ENCODE results near the gene CDRT15.
"Not testable (repeated sequence)": the region's sequence is repeated elsewhere in the genome, so short reads cannot be mapped to it uniquely, and the experiment has no call there.

CDRT15 gene

GRCh38 chr17:14196377-14196997 is 40.2 kb downstream of the CDRT15 start:
- TF ChIP-seq, protein P1, sequence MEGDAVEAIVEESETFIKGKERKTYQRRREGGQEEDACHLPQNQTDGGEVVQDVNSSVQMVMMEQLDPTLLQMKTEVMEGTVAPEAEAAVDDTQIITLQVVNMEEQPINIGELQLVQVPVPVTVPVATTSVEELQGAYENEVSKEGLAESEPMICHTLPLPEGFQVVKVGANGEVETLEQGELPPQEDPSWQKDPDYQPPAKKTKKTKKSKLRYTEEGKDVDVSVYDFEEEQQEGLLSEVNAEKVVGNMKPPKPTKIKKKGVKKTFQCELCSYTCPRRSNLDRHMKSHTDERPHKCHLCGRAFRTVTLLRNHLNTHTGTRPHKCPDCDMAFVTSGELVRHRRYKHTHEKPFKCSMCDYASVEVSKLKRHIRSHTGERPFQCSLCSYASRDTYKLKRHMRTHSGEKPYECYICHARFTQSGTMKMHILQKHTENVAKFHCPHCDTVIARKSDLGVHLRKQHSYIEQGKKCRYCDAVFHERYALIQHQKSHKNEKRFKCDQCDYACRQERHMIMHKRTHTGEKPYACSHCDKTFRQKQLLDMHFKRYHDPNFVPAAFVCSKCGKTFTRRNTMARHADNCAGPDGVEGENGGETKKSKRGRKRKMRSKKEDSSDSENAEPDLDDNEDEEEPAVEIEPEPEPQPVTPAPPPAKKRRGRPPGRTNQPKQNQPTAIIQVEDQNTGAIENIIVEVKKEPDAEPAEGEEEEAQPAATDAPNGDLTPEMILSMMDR (IDR thresholded peaks at IDR 0.05; ENCODE audit: insufficient read depth, low read length, poor library complexity, severe bottlenecking), result peak; percentile 18
- no peak for TF ChIP-seq EZH2phosphoT487 (conservative IDR thresholded peaks at IDR 0.05; ENCODE audit: low read length)
- no peaks in the 10 kb centered on the region for H3K9me3 ChIP-seq (ENCODE audit: insufficient read depth, low read length)
- H3K9ac ChIP-seq (ENCODE audit: low read length), result no peak overlapping the region
- no peaks in the 10 kb centered on the region for H3K79me2 ChIP-seq (ENCODE audit: insufficient read depth, low read length)
- H3K27ac ChIP-seq (ENCODE audit: low read depth, low read length), result no peak overlapping the region
- no peaks in the 10 kb centered on the region for H3K27me3 ChIP-seq (ENCODE audit: low read length)
- no peaks in the 10 kb centered on the region; the same call in 1 of the 2 replicates for H3K36me3 ChIP-seq (ENCODE audit: low read length)
- no peak overlapping the region for H2AFZ ChIP-seq (ENCODE audit: low read depth, low read length, severe bottlenecking)
- H3K4me3 ChIP-seq (ENCODE audit: insufficient read depth, low read length, poor library complexity, severe bottlenecking), result no peak overlapping the region
- no peaks in the 10 kb centered on the region for H3K9me2 ChIP-seq (replicated peaks; ENCODE audit: insufficient read depth, low read length)
- no peaks in the 10 kb centered on the region for H3F3A ChIP-seq (ENCODE audit: insufficient read depth)
- no peaks in the 10 kb centered on the region for H4K20me1 ChIP-seq (ENCODE audit: low read depth, low read length)
- H3K4me2 ChIP-seq (ENCODE audit: low read depth, low read length, poor library complexity, severe bottlenecking), result no peak overlapping the region

GRCh38 chr17:14192636-14193344 is 43.9 kb downstream of the CDRT15 start:
- H3K9me2 ChIP-seq (replicated peaks; ENCODE audit: insufficient read depth, low read length); H3F3A ChIP-seq (ENCODE audit: insufficient read depth); H3K27me3 ChIP-seq (ENCODE audit: low read length); H3K9me3 ChIP-seq (ENCODE audit: insufficient read depth, low read length); H3K36me3 ChIP-seq (ENCODE audit: low read length); H4K20me1 ChIP-seq (ENCODE audit: low read depth, low read length); H3K4me3 ChIP-seq (ENCODE audit: insufficient read depth, low read length, poor library complexity, severe bottlenecking); H3K9ac ChIP-seq (ENCODE audit: low read length); H3K79me2 ChIP-seq (ENCODE audit: insufficient read depth, low read length); H2AFZ ChIP-seq (ENCODE audit: low read depth, low read length, severe bottlenecking): not testable (repeated sequence)
- Histone ChIP-seq H3K27ac (ENCODE audit: low read depth, low read length) (peak overlapping the region; percentile 50; the same call in 1 of the 2 replicates), H3K4me2 (ENCODE audit: low read depth, low read length, poor library complexity, severe bottlenecking) (peak overlapping the region; percentile 44)

GRCh38 chr17:14192039-14192438 is 44.6 kb downstream of the CDRT15 start:
- H3K36me3 ChIP-seq (ENCODE audit: low read length); H3K27me3 ChIP-seq (ENCODE audit: low read length); H3K9me3 ChIP-seq (ENCODE audit: insufficient read depth, low read length); H4K20me1 ChIP-seq (ENCODE audit: low read depth, low read length); H3K79me2 ChIP-seq (ENCODE audit: insufficient read depth, low read length); H3F3A ChIP-seq (ENCODE audit: insufficient read depth); H3K4me3 ChIP-seq (ENCODE audit: insufficient read depth, low read length, poor library complexity, severe bottlenecking); H2AFZ ChIP-seq (ENCODE audit: low read depth, low read length, severe bottlenecking); H3K9ac ChIP-seq (ENCODE audit: low read length); H3K9me2 ChIP-seq (replicated peaks; ENCODE audit: insufficient read depth, low read length): not testable (repeated sequence)
- H3K27ac ChIP-seq (ENCODE audit: low read depth, low read length), result peak overlapping the region; percentile 37; the same call in 1 of the 2 replicates
- peak overlapping the region; percentile 44 for H3K4me2 ChIP-seq (ENCODE audit: low read depth, low read length, poor library complexity, severe bottlenecking)

DNA sequence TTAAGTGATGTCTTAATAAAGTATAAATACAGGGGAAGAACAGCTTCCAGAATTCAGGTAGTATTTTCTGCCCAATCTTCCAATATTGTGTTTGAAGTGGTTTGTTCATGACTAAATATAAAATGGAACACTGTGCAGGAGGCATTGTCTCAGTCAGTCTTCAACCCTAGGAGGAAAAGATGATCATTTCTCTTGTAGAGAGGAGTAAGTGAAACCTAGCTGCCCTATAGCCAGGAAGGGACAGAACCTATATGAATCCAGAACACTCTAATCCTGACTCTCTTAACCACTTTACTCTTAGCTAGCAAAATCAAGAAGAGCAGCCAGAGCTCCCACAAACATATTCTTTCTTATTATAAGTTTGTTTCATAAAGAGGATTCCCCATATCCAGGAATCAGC is 45.2 kb downstream of the CDRT15 start:
- H3K4me3 ChIP-seq (ENCODE audit: insufficient read depth, low read length, poor library complexity, severe bottlenecking); H3K79me2 ChIP-seq (ENCODE audit: insufficient read depth, low read length); H3K27ac ChIP-seq (ENCODE audit: low read depth, low read length); H3K9ac ChIP-seq (ENCODE audit: low read length); H3K9me3 ChIP-seq (ENCODE audit: insufficient read depth, low read length); H4K20me1 ChIP-seq (ENCODE audit: low read depth, low read length); H3K4me2 ChIP-seq (ENCODE audit: low read depth, low read length, poor library complexity, severe bottlenecking); H3K9me2 ChIP-seq (replicated peaks; ENCODE audit: insufficient read depth, low read length); H2AFZ ChIP-seq (ENCODE audit: low read depth, low read length, severe bottlenecking); H3K36me3 ChIP-seq (ENCODE audit: low read length); H3K27me3 ChIP-seq (ENCODE audit: low read length); H3F3A ChIP-seq (ENCODE audit: insufficient read depth): not testable (repeated sequence)

DNA sequence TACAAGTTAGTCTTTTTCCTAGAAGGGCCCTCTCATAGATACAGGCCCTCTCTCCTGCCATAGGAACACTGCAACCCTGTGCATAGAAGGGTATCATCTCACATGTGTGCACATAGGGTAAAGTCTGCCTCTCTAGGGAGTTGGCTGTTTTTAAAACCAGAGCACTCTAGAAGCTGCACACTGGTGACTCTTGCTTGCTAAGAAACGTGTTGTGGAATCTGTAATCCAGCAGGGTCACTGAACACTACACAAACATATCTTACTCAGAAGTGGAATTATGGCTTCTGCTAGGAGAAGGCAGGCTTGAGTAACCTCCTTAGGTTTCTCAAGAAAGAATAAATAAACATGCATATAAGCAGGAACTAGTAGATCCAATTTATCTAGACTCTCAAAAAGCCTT is 45.9 kb downstream of the CDRT15 start:
- H3F3A ChIP-seq (ENCODE audit: insufficient read depth); H3K9ac ChIP-seq (ENCODE audit: low read length); H2AFZ ChIP-seq (ENCODE audit: low read depth, low read length, severe bottlenecking); H3K9me3 ChIP-seq (ENCODE audit: insufficient read depth, low read length); H3K4me2 ChIP-seq (ENCODE audit: low read depth, low read length, poor library complexity, severe bottlenecking); H3K4me3 ChIP-seq (ENCODE audit: insufficient read depth, low read length, poor library complexity, severe bottlenecking); H3K27ac ChIP-seq (ENCODE audit: low read depth, low read length); H3K9me2 ChIP-seq (replicated peaks; ENCODE audit: insufficient read depth, low read length); H3K79me2 ChIP-seq (ENCODE audit: insufficient read depth, low read length); H4K20me1 ChIP-seq (ENCODE audit: low read depth, low read length); H3K27me3 ChIP-seq (ENCODE audit: low read length); H3K36me3 ChIP-seq (ENCODE audit: low read length): not testable (repeated sequence)

GRCh38 chr17:14186443-14186842 is 50.2 kb downstream of the CDRT15 start:
- H3K9me2 ChIP-seq (replicated peaks; ENCODE audit: insufficient read depth, low read length); H3K9me3 ChIP-seq (ENCODE audit: insufficient read depth, low read length); H3K27ac ChIP-seq (ENCODE audit: low read depth, low read length); H3K36me3 ChIP-seq (ENCODE audit: low read length); H4K20me1 ChIP-seq (ENCODE audit: low read depth, low read length); H3K9ac ChIP-seq (ENCODE audit: low read length); H3F3A ChIP-seq (ENCODE audit: insufficient read depth); H3K4me2 ChIP-seq (ENCODE audit: low read depth, low read length, poor library complexity, severe bottlenecking); H3K27me3 ChIP-seq (ENCODE audit: low read length); H2AFZ ChIP-seq (ENCODE audit: low read depth, low read length, severe bottlenecking); H3K79me2 ChIP-seq (ENCODE audit: insufficient read depth, low read length); H3K4me3 ChIP-seq (ENCODE audit: insufficient read depth, low read length, poor library complexity, severe bottlenecking): not testable (repeated sequence)

Measured in SU-DHL-6 (cell line).